Transverse colon (tissue), 4 donors: Measurements from ENCODE around the gene ST3GAL2. TPM values are rescaled to one million over a fixed set of nuclear protein-coding genes. Genes with fewer than 3 reads are reported as not detected.

Experiments
- DNase-seq: peaks from one replicate; pipeline ENCODE4 v3.0.0-alpha.2; 2019
- H3K27ac ChIP-seq, 4 donors: fragments of 200-600 bp; sonication (generic); 2 replicates each; pipeline ENCODE4 v1.5.1; 2016 to 2018; ENCODE audit warnings: inconsistent platforms in 4 of 4
- H3K27me3 ChIP-seq: fragments of 200-600 bp; sonication (generic); 2 replicates; pipeline ENCODE4 v1.5.1; 2017; ENCODE audit warnings: inconsistent platforms
- H3K36me3 ChIP-seq, 4 donors: fragments of 200-600 bp; sonication (generic); 2 replicates each; pipeline ENCODE4 v1.5.1; 2017 to 2019; ENCODE audit warnings: inconsistent platforms in 4 of 4
- H3K4me1 ChIP-seq, 4 donors: fragments of 200-600 bp; sonication (generic); 2 replicates each; pipeline ENCODE4 v1.5.1; 2017 to 2020; ENCODE audit warnings: inconsistent platforms in 4 of 4
- H3K4me3 ChIP-seq, 4 donors: fragments of 200-600 bp; sonication (generic); 1 replicate in 1 of 4; 2 replicates in 3 of 4; pipeline versions ENCODE4 v1.5.1 to v1.6.1; 2017 to 2019; ENCODE audit warnings: inconsistent platforms in 4 of 4
- H3K9me3 ChIP-seq, 2 donors: fragments of 200-600 bp; sonication (generic); 2 replicates each; pipeline ENCODE4 v1.5.1; 2017 to 2019; ENCODE audit warnings: inconsistent platforms in 2 of 2
- EP300 ChIP-seq: sonication (generic); formaldehyde crosslinking; IDR thresholded peaks from one replicate; pipeline ENCODE4 v1.6.1; 2017; ENCODE audit warnings: antibody characterized with exemption, low read depth
- POLR2A ChIP-seq: fragments of 450-650 bp; IDR thresholded peaks from one replicate; pipeline ENCODE4 v1.6.1; 2016; ENCODE audit warnings: antibody characterized with exemption, mild to moderate bottlenecking, moderate library complexity
- POLR2AphosphoS5 ChIP-seq, 3 donors: sonication (generic); formaldehyde crosslinking; IDR thresholded peaks; one replicate each; pipeline ENCODE4 v1.6.1; 2016; ENCODE audit warnings: antibody characterized with exemption in 3 of 3
- WGBS, 2 donors: methylation state at CpG; one replicate each; pipeline ENCODE4 v1.1.5; 2018; ENCODE audit warnings: low coverage in 1 of 2; 5-methylcytosine and 5-hydroxymethylcytosine counted together
- in situ Hi-C, 4 donors: fragments of 200-750 bp; cut with MboI; loops; one replicate each; pipeline versions ENCODE4 v1.15.0 to v1.15.1; 2017; ENCODE audit warnings: low sequenced_read_pairs in 3 of 4, low pct_ligation_motif_present in 1 of 4, low pct_unique_long_range_greater_than_20kb in 1 of 4
- intact Hi-C: fragments of 100-400 bp; cut with DNase I; formaldehyde crosslinking; loops from one replicate; pipeline ENCODE4 v1.15.1; 2023; ENCODE audit warnings: low total_unique reads
- small RNA-seq, 4 donors: library from RNA; depleted of rRNA; stranded (forward); fragments of <200 nt; gene quantifications; one replicate each; pipeline ENCODE3, GENCODE V24; 2016
- total RNA-seq, 4 donors: library from RNA; depleted of rRNA; stranded (reverse); fragments of >200 nt; gene quantifications; one replicate each; pipeline ENCODE4 v1.1.0, GENCODE V29; 2016
- TF ChIP-seq, protein P1 (sequence below), 5 experiments: fragments of 200-600 bp in 3 of 5; fragments of 450-650 bp in 2 of 5; sonication (generic) in 3 of 5; IDR thresholded peaks; 1 replicate in 2 of 5; 2 replicates in 3 of 5; pipeline ENCODE4 v1.5.1; 2016 to 2017; ENCODE audit warnings: antibody characterized with exemption in 5 of 5, inconsistent platforms in 3 of 5, mild to moderate bottlenecking in 2 of 5, moderate library complexity in 1 of 5

Gene ST3GAL2
- total RNA-seq, 4 donors from 2014 or later, result 2.6 to 16.5 (median 8.5) TPM

GRCh38 chr16:70331091-70331490, 107.8 kb downstream of the ST3GAL2 start:
- H3K27me3 ChIP-seq, result no peaks in the 10 kb centered on the region
- intact Hi-C loops (no loop called here), in situ Hi-C loops (no loop called here)
- peaks cover 0 to 44% (median 20%) of the 10 kb centered on the region in 4 donors for H3K36me3 ChIP-seq
- no peaks in the 10 kb centered on the region for H3K4me1 ChIP-seq
- 100% methylated on average over 1 of the region's 1 CpG; no CpG with 5 or more reads in 1 of the 2 donors for WGBS, 2 donors
- H3K27ac ChIP-seq, result no peak overlapping the region
- TF ChIP-seq EP300, result no peak
- no peak for TF ChIP-seq POLR2A
- TF ChIP-seq, protein P1, sequence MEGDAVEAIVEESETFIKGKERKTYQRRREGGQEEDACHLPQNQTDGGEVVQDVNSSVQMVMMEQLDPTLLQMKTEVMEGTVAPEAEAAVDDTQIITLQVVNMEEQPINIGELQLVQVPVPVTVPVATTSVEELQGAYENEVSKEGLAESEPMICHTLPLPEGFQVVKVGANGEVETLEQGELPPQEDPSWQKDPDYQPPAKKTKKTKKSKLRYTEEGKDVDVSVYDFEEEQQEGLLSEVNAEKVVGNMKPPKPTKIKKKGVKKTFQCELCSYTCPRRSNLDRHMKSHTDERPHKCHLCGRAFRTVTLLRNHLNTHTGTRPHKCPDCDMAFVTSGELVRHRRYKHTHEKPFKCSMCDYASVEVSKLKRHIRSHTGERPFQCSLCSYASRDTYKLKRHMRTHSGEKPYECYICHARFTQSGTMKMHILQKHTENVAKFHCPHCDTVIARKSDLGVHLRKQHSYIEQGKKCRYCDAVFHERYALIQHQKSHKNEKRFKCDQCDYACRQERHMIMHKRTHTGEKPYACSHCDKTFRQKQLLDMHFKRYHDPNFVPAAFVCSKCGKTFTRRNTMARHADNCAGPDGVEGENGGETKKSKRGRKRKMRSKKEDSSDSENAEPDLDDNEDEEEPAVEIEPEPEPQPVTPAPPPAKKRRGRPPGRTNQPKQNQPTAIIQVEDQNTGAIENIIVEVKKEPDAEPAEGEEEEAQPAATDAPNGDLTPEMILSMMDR (IDR thresholded peaks at IDR 0.05), result no peak
- no peak for TF ChIP-seq POLR2AphosphoS5 (IDR thresholded peaks at IDR 0.05)
- H3K4me3 ChIP-seq, result no peak overlapping the region
- no peaks in the 10 kb centered on the region for H3K9me3 ChIP-seq
- DNase-seq, result no peak

Small RNA genes within 50 kb of the gene (small RNA-seq; reads per million reads assigned to genes)
- gene RNU6-23P (0 reads per million in 4 donors), gene RPS27P26 (0 reads per million in 4 donors)

Other genes with a start within 250 kb of the ST3GAL2 start
- 10 to 100 TPM; 11.9 to 28.4 (median 21.9) TPM for gene EXOSC6, start 187.2 kb downstream of the ST3GAL2 start, total RNA-seq
- 10 to 100 TPM; 38.5 to 77.5 (median 54.6) TPM for gene AARS1, start 149.6 kb downstream of the ST3GAL2 start, total RNA-seq
- 10 to 100 TPM; 10.5 to 33.7 (median 22.6) TPM for gene DDX19B, start 139.9 kb downstream of the ST3GAL2 start, total RNA-seq
- gene DDX19A, start 92.2 kb downstream of the ST3GAL2 start, total RNA-seq, result 100 to 1,000 TPM in 1 of 4 donors, 10 to 100 TPM in 3; 14.9 to 102 (median 19.8) TPM
- 10 to 100 TPM; 38.5 to 62.7 (median 43.1) TPM for gene FCSK, start 15.5 kb upstream of the ST3GAL2 start, total RNA-seq
- gene COG4, start 84.5 kb upstream of the ST3GAL2 start, total RNA-seq, result 100 to 1,000 TPM in 1 of 4 donors, 10 to 100 TPM in 3; 55.4 to 200 (median 64.0) TPM
- gene SF3B3, start 84.7 kb upstream of the ST3GAL2 start, total RNA-seq, result 100 to 1,000 TPM in 1 of 4 donors, 10 to 100 TPM in 3; 59.5 to 135 (median 72.8) TPM
- gene IL34, start 207.5 kb upstream of the ST3GAL2 start, total RNA-seq, result 1 to 10 TPM in 2 of 4 donors, not detected in 2; 1.1 to 1.4 TPM
- 100 to 1,000 TPM in 1 of 4 donors, 10 to 100 TPM in 3; 13.9 to 149 (median 33.8) TPM for gene MTSS2, start 247.0 kb upstream of the ST3GAL2 start, total RNA-seq